Heart right ventricle (tissue), 16 donors: ENCODE results near the gene NUP98. TPM values are rescaled to one million over a fixed set of nuclear protein-coding genes. Genes with fewer than 3 reads are reported as not detected.

Source experiments
- ATAC-seq, 8 donors: fragments of 200-7000 bp; cut with Tn5 transposase; one replicate each; pipeline ENCODE4 v1.9.1; 2020; ENCODE audit warnings: mild to moderate bottlenecking in 8 of 8, moderate library complexity in 8 of 8, moderate number of reproducible peaks in 1 of 8
- DNase-seq, 2 donors: peaks; one replicate each; pipeline ENCODE4 v3.0.0-alpha.2; 2020
- H3K27ac ChIP-seq, 10 donors: fragments of 200-600 bp; sonication (generic) in 2 of 10; one replicate each; pipeline versions ENCODE4 v1.5.0 to v1.8.0; 2020 to 2022; ENCODE audit warnings: mild to moderate bottlenecking in 3 of 10
- H3K27me3 ChIP-seq, 7 donors: fragments of 200-600 bp; one replicate each; pipeline ENCODE4 v1.8.0; 2021 to 2022; ENCODE audit warnings: mild to moderate bottlenecking in 2 of 7
- H3K36me3 ChIP-seq, 9 donors: fragments of 200-600 bp; sonication (generic) in 1 of 9; one replicate each; pipeline versions ENCODE4 v1.5.0 to v1.8.0; 2020 to 2022; ENCODE audit warnings: mild to moderate bottlenecking in 2 of 9
- H3K4me1 ChIP-seq, 9 donors: fragments of 200-600 bp; sonication (generic) in 1 of 9; one replicate each; pipeline versions ENCODE4 v1.5.0 to v1.8.0; 2020 to 2022; ENCODE audit warnings: mild to moderate bottlenecking in 4 of 9
- H3K4me3 ChIP-seq, 10 donors: fragments of 200-600 bp; sonication (generic) in 2 of 10; one replicate each; pipeline versions ENCODE4 v1.5.0 to v1.8.0; 2020 to 2022; ENCODE audit warnings: mild to moderate bottlenecking in 7 of 10, moderate library complexity in 2 of 10
- H3K9me3 ChIP-seq, 11 donors: fragments of 200-600 bp in 10 of 11; sonication (generic) in 2 of 11; one replicate each; pipeline versions ENCODE4 v1.5.0 to v1.8.0; 2013 to 2022; ENCODE audit warnings: mild to moderate bottlenecking in 2 of 11, control low read depth in 1 of 11, moderate library complexity in 1 of 11
- WGBS, 2 donors: extraction: QIAGEN DNeasy Blood & Tissue Kit; methylation state at CpG; one replicate each; pipeline ENCODE4 v1.1.7; 2013; ENCODE audit warnings: inconsistent platforms in 1 of 2; 5-methylcytosine and 5-hydroxymethylcytosine counted together
- intact Hi-C, 10 donors: fragments of 100-400 bp; cut with DNase I; formaldehyde crosslinking; loops; one replicate each; pipeline versions ENCODE4 v1.11.1 to v1.14.2; 2022
- polyA plus RNA-seq, 2 donors: library from polyadenylated mRNA; stranded (reverse); fragments of 200-250 nt; gene quantifications; one replicate each; pipeline ENCODE4 v1.2.3, GENCODE V29; 2013
- total RNA-seq, 10 donors: library from RNA; stranded (reverse); fragmentation: NEBNext Ultra II Directional in 3 of 10; extraction: Animal tissue kit (Norgen Biotek cat#: 25700) in 3 of 10; gene quantifications; one replicate each; pipeline versions ENCODE4 v1.2.1 to v1.2.4, GENCODE V29; 2021 to 2023
- TF ChIP-seq, protein P1 (sequence below), 9 donors: fragments of 200-600 bp; sonication (generic) in 2 of 9; IDR thresholded peaks; one replicate each; pipeline versions ENCODE4 v1.5.0 to v1.8.0; 2021 to 2022; ENCODE audit warnings: antibody characterized with exemption in 9 of 9, mild to moderate bottlenecking in 5 of 9, moderate library complexity in 1 of 9
- donor health status: Arrhythmogenic right ventricular cardiomyopathy.
- donor health status: ischemic (EF 13 %, LVEDD 7.1; RV severe dilation, severe dysfunction).
- donor health status: healthy with polysubstance abuse.
- donor health status: DM: no; HTN: yes; CAD: no.
- donor health status: DM: no; HTN: no; CAD: no.
- donor health status: ischemic (EF 25% LVEDD 6.9; RV normal size, moderate dysfunction).
- donor health status: ischemic (EF 25% LVEDD 5.7; RV mildly dilated, moderate dysfunction).
- donor health status: healthy.
- donor health status: DM: yes; HTN: yes; CAD: no.
- donor health status: Ischemic cardiomyopathy.
- donor health status: ischemic (EF 35%, LVEDD 5.7; RV mildly dilated, moderate dysfunction).
- donor health status: nonischemic (EF 11% LVEDD 7.7; RV severe dilation, severe dysfunction).
- donor health status: DM: yes; HTN: yes; CAD: no.
- donor health status: PGD.
- donor health status: ischemic (EF 29% LVEDD 5.4; RV normal size, mild dysfunction).
- donor health status: nonischemic (EF 23%, LVEDD 6.1; RV moderate dilation, normal function).

NUP98 gene
- total and polyA plus RNA-seq, 12 donors, result 11.1 to 65.5 (median 46.0) TPM

DNA sequence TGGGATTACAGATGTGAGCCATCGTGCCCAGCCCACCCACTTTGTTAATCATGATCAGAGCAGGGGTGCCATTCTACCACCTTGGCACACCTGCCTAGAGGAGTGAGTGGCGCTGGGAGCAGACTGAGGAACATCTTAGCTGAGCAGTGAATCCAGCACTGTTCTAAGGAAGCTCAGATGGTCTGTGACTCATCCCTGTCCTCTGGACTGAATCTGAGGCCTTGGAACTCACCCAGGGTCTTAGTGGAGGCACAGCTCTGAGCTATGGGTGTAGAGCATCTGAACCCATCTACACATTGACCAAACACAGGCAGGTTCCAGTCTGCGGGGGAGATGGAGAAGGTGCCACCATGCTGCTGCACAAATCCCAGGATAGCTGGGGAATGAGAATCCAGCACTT, 25.9 kb upstream of the NUP98 start:
- DNase-seq, result no peak
- whole genome bisulfite sequencing, 2 donors, result 86 to 95% methylated on average over 3 of the region's 3 CpGs
- H3K36me3 ChIP-seq, result peaks cover 0 to 35% (median 11%) of the 10 kb centered on the region in 9 donors
- ATAC-seq, result peak in 1 of 8 donors; percentile 46
- TF ChIP-seq, protein P1, sequence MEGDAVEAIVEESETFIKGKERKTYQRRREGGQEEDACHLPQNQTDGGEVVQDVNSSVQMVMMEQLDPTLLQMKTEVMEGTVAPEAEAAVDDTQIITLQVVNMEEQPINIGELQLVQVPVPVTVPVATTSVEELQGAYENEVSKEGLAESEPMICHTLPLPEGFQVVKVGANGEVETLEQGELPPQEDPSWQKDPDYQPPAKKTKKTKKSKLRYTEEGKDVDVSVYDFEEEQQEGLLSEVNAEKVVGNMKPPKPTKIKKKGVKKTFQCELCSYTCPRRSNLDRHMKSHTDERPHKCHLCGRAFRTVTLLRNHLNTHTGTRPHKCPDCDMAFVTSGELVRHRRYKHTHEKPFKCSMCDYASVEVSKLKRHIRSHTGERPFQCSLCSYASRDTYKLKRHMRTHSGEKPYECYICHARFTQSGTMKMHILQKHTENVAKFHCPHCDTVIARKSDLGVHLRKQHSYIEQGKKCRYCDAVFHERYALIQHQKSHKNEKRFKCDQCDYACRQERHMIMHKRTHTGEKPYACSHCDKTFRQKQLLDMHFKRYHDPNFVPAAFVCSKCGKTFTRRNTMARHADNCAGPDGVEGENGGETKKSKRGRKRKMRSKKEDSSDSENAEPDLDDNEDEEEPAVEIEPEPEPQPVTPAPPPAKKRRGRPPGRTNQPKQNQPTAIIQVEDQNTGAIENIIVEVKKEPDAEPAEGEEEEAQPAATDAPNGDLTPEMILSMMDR (IDR thresholded peaks at IDR 0.05), result no peak
- intact Hi-C loops, result no loop called here
- H3K4me1 ChIP-seq, result peaks cover 0 to 28% (median 0%) of the 10 kb centered on the region in 9 donors
- no peaks in the 10 kb centered on the region for H3K9me3 ChIP-seq
- H3K4me3 ChIP-seq, result no peak overlapping the region
- H3K27me3 ChIP-seq, result no peaks in the 10 kb centered on the region
- no peak overlapping the region for H3K27ac ChIP-seq

DNA sequence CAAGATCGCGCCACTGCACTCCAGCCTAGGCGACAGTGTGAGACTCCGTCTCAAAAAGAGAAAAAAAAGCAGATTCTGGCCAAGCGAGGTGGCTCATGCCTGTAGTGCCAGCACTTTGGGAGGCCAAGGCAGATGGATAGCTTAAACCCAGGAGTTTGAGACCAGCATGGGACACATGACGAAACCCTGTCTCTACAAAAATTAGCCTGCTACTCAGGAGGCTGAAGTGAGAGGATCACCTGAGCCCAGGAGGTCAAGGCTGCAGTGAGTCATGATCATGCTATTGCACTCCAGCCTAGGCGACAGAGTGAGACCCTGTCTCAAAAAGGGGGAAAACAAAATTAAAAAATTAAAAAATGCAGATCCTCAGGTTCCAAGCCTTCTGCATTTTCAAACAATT, 25.0 kb upstream of the NUP98 start:
- no peak overlapping the region for H3K27ac ChIP-seq
- H3K4me3 ChIP-seq, result no peak overlapping the region
- H3K36me3 ChIP-seq, result peaks cover 0 to 26% (median 8%) of the 10 kb centered on the region in 9 donors
- ATAC-seq, result no peak
- H3K9me3 ChIP-seq, result no peaks in the 10 kb centered on the region
- DNase-seq, result no peak
- peaks cover 0 to 24% (median 0%) of the 10 kb centered on the region in 9 donors for H3K4me1 ChIP-seq
- intact Hi-C loops, result no loop called here
- 96 to 99% methylated on average over 7 of the region's 7 CpGs for WGBS, 2 donors
- TF ChIP-seq, protein P1 (IDR thresholded peaks at IDR 0.05), result no peak
- H3K27me3 ChIP-seq, result no peaks in the 10 kb centered on the region

DNA sequence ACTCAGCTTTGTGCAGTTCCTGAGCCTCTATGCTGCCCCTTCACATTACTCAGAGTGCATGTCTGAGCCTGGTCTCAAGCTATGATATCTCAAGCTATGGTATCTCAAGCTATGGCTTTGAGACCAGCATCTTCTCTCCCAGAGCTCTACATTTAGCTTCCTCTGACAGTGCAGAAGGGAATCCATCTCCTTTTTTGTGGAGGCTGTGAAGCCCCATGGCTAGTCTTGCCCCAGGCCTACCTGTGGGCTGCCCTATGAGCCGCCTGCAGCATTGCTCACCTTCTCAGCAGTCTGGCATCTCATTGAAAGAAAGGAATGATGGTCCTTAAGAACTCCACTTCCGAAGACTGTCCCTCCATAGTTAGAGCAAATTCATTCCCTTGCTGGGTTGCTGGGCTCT, 23.6 kb upstream of the NUP98 start:
- TF ChIP-seq, protein P1 (IDR thresholded peaks at IDR 0.05), result no peak
- H3K4me1 ChIP-seq, result peaks cover 0 to 20% (median 5%) of the 10 kb centered on the region in 9 donors
- peaks cover 0 to 15% (median 0%) of the 10 kb centered on the region in 9 donors for H3K36me3 ChIP-seq
- no peaks in the 10 kb centered on the region for H3K9me3 ChIP-seq
- ATAC-seq (no peak), DNase-seq (no peak)
- H3K27ac ChIP-seq, result no peak overlapping the region
- H3K27me3 ChIP-seq, result no peaks in the 10 kb centered on the region
- intact Hi-C loops, result no loop called here
- H3K4me3 ChIP-seq, result no peak overlapping the region
- 98 to 100% methylated on average over 2 of the region's 2 CpGs for WGBS, 2 donors

DNA sequence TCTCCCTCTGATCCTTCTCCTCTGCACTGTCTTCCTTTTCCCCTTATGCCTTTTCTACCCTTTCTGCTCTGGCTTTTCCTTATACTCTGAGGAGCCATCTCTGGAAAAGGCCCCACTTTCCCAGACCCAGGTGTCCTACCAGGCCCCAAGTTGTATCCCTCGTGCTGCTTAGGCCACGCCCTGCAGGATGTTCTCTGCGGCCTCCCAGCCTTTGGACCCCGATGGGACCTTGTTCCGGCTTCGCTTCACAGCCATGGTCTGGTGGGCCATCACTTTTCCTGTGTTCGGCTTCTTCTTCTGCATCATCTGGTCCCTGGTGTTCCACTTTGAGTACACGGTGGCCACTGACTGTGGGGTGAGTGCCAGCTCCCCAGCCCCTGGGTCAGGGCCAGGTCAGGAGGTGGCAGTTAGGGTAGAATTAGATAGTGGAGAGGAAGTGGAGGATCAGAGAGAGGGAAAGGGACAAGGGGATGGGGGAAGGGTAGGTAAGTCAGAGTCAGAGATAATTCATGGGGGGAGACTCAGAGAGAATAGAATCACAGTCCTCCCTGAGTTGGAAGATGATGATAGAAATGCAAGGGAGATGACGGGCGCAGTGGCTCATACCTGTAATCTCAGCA, 19.9 kb upstream of the NUP98 start:
- TF ChIP-seq, protein P1 (IDR thresholded peaks at IDR 0.05), result no peak
- no peak for ATAC-seq
- H3K36me3 ChIP-seq, result peaks cover 0 to 7% (median 0%) of the 10 kb centered on the region in 9 donors

More for the DNA sequence above, 19.9 kb upstream of the NUP98 start:
- peaks cover 0 to 30% (median 5%) of the 10 kb centered on the region in 9 donors for H3K4me1 ChIP-seq
- WGBS, 2 donors, result 86 to 91% methylated on average over 10 of the region's 10 CpGs
- no peaks in the 10 kb centered on the region for H3K9me3 ChIP-seq
- no peak overlapping the region for H3K4me3 ChIP-seq
- H3K27ac ChIP-seq, result no peak overlapping the region
- DNase-seq, result no peak
- H3K27me3 ChIP-seq, result no peaks in the 10 kb centered on the region
- intact Hi-C loops, result no loop called here
